Stimulated activated CD4-positive, alpha-beta T cell treated with anti-CD3 and anti-CD28 coated beads, Interleukin-1b, Interleukin-23, amount 100 ng/mL, for 4 hours (primary cell): ENCODE measurements around the gene BIRC5.
"Not testable (repeated sequence)": the region's sequence is repeated elsewhere in the genome, so short reads cannot be mapped to it uniquely, and the experiment has no call there.

Experiments used
- DNase-seq, 2 donors: peaks; one replicate each; pipeline ENCODE4 v3.0.0-alpha.2; 2020; ENCODE audit warnings: low read depth in 2 of 2

The BIRC5 gene

DNA sequence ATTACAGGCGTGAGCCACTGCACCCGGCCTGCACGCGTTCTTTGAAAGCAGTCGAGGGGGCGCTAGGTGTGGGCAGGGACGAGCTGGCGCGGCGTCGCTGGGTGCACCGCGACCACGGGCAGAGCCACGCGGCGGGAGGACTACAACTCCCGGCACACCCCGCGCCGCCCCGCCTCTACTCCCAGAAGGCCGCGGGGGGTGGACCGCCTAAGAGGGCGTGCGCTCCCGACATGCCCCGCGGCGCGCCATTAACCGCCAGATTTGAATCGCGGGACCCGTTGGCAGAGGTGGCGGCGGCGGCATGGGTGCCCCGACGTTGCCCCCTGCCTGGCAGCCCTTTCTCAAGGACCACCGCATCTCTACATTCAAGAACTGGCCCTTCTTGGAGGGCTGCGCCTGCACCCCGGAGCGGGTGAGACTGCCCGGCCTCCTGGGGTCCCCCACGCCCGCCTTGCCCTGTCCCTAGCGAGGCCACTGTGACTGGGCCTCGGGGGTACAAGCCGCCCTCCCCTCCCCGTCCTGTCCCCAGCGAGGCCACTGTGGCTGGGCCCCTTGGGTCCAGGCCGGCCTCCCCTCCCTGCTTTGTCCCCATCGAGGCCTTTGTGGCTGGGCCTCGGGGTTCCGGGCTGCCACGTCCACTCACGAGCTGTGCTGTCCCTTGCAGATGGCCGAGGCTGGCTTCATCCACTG, at the start of gene BIRC5:
BIRC5 (plus strand) TSS at position 238 of the 690 bp plus-strand sequence; CDS start at position 302, 64 bp downstream.
- DNase-seq: peak; percentile 91

DNA sequence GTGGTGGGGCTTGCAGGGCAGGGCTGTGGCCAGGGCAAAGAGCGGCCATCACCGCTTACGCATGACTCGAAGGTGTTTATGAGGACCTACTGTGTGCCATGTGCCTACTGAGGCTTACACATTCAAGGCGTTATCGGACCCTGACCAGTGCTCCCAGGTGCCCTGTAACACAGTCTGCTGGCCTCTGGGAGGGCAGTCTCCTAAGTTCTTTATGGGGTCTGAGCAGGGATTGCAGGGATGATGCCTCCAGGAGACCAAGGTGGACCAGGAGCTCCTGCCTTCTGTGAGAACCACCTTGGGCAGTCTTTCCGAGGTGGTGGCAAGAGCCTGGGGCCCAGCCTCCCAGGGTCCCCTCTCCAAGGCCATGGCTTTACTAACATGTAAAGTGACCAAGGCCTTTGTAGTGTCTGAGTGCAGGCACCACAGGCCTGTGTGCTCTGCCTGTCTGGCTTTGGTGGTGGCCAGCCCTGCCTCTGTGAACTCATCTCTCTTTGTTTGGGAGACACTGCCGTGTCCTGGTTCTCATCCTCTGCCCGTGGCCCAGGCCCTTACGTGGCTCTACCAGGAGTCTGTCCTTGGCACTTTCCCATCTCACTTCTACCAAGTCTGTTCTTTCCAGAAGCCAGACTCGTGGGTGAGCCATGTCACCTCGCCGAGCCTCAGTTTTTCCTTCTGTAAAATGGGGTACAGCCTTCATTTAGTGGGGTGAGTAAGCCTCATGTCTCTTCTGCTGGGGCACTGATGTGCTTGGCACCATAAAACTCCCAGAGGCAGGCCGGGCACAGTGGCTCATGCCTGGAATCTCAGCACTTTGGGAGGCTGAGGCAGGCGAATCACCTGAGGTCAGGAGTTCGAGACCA, 49.1 kb upstream of the BIRC5 start:
- no peak for DNase-seq

DNA sequence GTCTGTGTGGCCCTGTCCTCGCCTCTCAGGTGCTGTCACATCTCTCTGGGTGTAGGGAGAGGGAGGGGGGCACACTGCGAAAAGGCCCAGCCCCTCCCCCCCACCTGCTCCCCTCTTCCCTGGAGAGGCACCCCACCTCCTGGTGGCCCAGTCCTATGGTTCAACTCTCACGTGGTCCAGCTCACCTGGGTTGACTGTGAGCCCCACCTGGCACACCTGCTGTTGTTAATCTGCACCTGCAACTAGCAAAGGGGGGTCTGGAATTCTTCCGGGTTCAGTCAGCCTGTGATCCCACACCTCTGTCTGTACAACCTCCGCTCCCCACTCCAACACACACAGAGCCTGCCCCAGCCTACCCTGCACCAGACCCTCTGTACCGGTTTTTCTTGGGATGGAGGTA, 47.6 kb upstream of the BIRC5 start:
- DNase-seq: no peak

DNA sequence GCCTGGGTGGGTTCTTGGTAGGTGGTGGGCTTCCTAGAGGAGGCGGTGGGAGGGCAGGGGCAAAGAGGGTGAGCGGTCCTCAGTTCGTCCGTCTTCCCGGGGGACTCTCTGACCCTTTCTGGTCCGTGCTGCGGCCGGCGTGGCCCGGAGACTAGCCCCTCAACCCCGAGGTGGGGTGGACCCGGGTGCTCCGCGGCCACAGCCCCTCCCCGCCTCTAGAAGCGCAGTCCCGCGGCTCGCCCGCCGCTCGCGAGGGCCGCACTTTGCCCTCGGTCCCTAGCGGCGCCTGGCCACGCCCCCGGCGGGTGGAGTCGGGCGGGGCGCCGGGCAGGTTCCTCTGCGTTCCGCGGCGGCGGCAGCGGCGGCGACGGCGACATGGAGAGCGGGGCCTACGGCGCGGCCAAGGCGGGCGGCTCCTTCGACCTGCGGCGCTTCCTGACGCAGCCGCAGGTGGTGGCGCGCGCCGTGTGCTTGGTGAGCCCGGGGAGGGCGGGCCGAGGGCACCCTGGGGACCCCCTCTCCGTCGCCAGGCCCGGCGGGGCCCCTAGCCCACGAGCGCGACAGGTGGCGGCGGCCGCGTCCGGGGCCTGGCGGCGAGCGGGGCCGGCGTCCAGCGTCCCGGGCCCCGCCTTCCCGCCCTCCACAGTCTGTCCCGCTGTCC, 45.7 kb upstream of the BIRC5 start, which contains the start of gene SYNGR2:
SYNGR2 (plus strand) TSS at position 340 of the 661 bp plus-strand sequence; CDS start at position 376, 36 bp downstream.
- peak; percentile 76 to 89 for DNase-seq

DNA sequence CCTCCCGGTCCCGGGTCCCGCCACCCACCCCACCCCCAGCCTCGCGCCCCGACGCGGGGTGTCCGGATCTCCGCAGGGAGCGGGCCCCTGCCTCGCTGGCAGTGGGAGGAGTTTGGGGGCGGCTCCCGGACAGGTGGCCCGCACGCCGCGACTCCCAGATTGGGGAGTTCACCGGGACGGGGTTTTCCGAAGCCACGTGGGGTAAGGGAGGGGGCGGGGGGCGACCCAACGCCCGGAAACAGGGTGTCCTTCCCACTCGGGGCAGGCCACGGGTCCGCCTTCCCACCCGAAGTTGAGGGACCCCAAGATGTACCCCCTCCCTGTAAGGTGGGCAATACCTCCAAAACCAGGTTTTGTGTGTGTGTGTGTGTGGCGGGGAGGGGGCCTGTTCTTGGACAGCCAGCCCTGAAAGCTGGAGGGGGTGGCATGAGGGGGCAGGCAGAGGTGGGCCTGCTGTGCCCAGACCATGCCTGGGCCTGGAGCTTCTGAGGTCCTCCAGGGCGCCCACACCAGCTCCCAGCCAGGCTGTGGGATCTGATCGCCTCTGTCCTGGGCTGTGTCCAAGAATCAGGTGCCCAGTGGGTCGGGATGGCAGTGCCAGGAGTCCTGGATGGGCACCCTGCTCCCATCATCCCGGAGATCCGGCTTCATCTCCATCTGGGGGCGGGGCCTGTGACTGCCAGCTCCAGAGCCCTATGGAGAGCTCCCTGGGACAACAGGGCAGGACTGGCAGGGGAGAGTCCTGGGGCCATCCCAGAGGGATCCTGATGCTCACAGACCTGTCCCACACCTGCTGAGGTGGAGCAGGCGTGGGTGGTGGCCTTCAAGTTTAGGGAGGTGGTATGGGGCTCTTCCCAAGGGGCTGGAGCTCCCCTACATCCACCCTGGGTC, 44.9 kb upstream of the BIRC5 start:
- DNase-seq: peak; percentile 38 to 70

DNA sequence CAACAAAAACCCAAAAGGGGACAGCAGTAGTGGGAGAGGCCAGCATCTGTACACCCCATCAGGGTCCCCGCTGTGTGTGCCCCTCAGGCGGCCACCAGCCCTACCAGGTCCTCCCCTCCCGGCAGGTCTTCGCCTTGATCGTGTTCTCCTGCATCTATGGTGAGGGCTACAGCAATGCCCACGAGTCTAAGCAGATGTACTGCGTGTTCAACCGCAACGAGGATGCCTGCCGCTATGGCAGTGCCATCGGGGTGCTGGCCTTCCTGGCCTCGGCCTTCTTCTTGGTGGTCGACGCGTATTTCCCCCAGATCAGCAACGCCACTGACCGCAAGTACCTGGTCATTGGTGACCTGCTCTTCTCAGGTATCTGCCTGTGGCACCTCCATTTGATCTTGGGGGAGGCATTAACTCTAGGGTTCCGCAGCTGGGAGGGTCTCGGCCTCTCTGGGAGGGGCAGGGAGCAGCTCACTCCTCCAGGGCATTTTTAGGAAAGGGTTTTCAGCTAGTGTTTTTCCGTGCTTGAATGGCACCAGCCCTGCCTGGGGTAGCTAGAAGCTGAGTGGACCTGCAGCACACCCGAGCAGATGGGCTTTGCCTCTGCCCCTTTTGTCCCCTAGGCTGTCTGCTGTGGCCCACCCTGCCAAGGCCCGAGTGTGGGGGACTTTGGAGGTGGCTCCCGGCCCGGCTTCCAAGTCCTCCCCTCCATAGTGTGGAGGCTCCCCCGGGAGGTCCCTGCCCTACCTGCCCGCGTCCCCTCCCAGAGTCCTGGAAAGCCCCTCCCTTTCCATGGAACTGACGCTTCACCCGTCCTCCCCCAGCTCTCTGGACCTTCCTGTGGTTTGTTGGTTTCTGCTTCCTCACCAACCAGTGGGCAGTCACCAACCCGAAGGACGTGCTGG, 43.1 kb upstream of the BIRC5 start:
- no peak for DNase-seq

DNA sequence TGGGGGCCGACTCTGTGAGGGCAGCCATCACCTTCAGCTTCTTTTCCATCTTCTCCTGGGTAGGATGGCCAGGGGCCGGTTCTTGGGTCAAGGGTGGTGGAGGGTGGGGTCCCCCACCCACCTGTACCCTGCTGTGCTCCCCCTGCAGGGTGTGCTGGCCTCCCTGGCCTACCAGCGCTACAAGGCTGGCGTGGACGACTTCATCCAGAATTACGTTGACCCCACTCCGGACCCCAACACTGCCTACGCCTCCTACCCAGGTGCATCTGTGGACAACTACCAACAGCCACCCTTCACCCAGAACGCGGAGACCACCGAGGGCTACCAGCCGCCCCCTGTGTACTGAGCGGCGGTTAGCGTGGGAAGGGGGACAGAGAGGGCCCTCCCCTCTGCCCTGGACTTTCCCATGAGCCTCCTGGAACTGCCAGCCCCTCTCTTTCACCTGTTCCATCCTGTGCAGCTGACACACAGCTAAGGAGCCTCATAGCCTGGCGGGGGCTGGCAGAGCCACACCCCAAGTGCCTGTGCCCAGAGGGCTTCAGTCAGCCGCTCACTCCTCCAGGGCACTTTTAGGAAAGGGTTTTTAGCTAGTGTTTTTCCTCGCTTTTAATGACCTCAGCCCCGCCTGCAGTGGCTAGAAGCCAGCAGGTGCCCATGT, 42.3 kb upstream of the BIRC5 start:
- DNase-seq: not testable (repeated sequence)

DNA sequence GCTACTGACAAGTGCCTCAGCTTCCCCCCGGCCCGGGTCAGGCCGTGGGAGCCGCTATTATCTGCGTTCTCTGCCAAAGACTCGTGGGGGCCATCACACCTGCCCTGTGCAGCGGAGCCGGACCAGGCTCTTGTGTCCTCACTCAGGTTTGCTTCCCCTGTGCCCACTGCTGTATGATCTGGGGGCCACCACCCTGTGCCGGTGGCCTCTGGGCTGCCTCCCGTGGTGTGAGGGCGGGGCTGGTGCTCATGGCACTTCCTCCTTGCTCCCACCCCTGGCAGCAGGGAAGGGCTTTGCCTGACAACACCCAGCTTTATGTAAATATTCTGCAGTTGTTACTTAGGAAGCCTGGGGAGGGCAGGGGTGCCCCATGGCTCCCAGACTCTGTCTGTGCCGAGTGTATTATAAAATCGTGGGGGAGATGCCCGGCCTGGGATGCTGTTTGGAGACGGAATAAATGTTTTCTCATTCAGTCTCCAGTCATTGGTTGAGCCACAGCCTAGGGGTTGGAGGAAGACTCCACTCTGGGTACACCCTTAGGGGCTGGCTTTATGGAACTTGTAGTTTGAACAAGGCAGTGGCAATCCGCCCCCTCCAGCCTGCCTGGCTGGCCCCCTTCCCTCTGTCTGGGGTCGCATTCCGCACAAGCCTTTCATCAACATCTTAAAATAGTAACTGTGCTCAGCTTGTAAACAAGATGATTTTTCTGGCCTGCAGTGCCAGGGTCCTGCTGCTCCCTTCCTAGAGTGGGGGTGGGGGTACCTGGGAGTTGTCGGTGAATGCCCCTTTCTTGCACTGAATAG, 41.6 kb upstream of the BIRC5 start:
- no peak for DNase-seq

DNA sequence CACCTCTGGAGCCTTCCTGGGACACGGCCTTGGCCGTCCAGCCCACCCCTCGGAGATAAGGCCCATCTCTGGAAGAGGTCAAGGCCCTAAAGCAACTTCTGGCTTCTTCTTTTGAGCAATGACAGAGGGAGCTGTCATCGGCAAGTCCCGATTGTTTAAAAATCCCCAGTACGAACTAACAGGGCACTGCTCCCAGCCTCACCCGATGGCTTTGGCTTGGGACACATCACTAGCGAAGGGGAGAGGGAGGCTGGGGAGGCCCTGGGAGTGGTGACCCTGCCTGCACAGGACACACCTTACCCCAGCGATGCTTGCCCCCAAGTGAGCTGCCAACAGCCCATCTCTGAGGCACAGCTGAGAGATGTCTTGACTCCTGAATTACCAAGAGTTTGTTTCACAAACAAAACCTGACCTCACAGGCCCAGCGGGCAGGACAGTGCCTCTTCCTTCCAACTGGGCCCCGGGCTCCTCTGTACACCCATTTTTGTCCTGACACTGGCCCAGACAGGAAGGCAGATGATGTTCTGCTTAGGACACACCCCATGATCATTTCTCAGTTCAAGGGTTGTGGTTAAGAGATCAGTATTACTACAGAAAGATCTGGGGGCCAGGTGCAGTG, 40.8 kb upstream of the BIRC5 start:
- no peak for DNase-seq

DNA sequence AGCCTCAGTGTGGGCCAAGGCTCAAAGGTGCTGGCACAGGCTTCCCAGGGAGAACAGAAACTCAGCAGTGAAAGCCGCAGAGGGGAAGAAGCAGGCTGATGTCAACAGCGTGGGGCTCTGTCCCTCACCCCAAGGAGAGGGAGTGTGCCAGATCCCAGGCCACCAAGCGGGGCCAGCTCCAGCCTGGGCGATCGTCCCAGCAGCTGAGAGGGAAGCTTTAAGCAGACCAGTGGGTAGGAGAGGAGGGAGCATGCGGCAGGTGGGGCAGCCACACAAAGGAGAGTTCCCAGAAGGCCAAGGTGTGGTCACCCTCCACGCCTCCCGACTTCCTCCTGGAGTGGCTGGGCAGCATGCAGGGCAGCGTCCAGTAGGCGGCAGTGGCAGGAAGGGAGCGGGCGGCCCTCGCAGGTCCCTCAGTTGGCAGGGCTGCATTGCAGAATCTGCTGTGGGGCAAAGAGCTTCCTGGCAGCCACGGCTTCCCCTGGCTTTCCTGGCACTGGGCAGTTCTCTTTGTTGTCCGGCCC, 39.6 kb upstream of the BIRC5 start:
- no peak for DNase-seq

DNA sequence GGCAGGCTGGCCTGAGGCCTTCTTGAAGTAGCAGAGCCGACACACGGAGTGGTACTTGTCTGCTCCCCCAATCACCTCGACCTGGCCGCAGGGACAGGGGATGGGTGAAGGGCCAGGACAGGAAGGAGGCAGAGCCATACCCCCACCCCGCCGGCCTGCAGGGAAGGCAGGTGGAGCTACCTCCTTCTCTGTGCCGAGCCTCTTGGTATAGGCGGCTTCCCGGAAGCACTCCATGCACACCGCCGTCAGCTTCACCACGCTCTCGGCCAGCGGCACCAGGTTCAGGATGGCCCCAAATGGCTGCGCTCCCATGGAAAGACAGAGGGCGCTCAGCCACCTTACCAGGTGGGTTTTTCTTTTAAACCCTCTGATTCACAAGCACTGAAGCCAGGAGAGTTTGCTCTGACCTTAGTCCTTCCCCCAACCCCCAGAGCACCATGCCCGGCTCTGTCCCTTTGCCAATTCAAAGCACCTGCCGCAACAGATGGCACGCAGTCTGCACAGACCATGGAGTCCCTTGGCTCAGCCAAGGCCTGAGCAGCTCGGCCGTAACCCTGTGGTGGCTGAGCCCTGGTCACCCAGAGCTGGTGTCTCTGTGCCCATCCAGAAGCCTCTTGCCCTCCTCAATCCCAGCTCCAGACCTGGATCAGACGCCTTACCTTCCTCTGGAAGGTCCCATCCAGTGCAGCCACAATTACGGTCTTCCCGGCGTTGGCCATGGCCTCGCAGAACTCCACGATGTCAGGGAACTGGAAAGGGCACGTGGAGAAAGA, 39.0 kb upstream of the BIRC5 start:
- DNase-seq: no peak

DNA sequence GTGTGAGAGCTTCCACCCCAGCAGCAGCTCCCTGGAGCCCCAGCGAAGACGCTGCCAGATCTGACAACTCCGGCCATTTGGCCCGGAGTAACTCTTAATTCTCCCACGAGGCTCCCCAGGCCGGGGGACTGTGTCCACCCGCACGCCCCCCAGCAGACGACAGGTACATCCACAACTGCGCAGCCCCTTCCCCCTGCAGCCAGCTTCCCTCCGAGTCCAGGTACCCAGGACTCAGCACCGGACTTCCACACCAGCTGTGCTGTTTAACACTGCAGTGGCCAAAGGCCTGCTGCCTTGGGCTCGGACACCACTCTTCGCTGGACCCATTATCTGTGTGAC, 38.4 kb upstream of the BIRC5 start:
- DNase-seq: no peak

DNA sequence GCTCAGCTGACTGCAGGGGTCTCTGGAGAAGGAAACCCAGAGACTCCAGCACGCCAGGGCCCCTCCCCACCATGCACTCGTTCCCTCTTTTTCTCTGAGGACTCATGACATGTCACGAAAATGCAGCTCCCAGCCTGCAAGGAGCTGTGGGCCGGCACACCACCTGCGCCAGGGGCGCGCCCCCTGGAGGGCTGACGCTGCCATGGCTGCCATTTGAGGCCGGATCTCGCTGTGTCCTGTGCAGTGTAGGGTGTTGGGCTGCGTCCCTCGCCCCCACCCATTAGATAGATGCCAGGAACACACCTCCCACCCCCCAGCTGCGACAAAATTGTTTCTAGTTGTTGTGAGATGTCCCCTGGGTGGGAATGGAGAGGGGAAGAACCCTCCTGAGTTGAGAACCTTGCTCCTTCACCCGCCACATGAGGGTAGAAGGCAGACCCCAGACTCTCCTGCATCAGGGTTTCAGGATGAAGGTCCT, 37.5 kb upstream of the BIRC5 start:
- peak; percentile 71 to 75 for DNase-seq

DNA sequence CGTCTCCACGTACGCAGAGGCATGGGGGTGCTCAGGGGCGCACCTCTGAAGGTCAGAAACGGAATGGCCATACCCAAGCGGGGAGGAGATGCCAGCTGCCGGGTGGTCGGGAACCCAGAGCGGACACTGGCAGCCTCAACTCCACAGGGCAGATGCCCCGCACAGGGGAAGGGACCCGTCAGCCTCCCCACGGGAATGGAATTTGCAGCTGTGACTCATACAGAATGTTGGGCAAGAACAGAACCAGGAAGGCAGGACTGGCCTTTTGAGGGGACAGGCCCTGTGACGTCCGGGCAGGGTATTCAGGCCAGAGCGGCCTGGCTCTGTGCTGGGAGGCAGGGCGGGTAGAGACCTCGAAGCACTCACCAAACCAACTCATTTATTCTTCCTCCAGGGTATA, 34.7 kb upstream of the BIRC5 start:
- DNase-seq: no peak

DNA sequence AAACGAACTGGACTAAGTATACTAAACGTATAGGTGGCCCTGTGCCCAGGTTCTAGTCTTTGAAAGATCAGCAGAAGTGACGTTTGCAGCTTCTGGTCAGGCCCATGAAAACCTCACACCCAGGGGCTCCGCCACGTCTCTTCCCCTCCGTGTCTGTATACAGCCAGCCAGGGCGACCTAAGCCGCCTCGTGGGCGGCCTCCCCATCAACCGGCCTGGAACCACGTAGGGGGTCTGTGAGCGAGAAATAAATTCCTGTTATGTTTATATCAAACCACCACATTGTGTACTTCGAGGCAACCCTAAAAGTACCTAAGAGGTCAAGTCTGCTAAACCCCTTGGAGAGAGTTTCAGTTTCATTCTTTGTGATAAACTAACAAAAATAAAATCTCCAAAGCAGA, 34.0 kb upstream of the BIRC5 start:
- no peak for DNase-seq

DNA sequence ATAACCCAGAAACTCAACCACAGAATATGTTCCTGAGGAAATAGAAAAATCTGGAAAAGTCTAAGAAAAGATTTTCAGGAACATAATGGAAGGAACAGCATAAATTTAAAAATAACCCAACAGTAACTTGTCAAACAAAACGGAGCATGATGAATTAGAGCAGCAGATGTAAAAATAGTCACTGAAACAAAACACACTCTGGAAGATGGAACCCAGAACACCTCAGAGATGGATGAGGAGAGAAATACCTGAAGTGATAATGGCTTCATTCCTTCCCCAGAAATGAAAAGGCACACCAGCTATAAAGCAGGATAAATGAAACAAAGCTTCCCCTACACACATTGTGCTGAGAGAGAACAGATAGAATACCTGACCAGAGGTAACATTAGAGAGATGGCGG, 33.5 kb upstream of the BIRC5 start:
- DNase-seq: no peak

DNA sequence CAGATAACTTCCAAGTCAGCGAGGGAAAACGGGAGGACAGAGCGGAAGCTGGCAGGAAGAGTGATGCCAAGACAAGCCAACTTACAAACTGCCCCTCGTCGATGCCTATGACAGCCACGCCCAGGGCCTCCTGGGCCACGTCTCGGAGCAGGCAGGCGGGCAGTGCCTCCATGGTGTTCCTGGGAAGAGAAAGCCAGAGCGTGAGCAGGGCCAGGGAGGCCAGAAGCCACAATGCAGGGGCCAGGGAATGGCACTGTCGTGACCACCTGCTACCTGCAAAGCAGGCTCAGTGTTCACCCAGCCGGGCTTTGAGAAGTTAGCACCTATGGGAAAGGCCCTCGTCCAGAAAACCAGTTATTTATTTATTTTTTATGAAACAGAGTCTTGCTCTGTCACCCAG, 31.5 kb upstream of the BIRC5 start:
- no peak for DNase-seq

DNA sequence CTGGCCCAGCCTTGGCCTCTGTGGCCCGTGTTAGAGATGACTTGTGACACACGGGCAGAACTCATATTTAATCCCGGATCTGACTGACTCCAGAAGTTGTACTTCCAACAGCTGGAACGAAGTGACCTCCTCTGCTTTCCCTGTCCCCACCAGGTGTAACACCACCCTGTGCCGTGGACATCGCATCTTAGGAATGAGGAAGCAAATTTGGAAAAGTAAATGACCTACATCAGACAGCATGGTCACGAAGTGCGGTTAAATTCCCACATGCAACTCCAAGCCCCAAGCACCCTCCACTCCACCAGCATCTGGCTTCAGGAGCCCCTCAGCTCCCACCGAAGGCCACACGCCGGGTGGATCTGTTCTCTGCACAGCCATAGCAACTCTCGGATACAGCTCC, 30.1 kb upstream of the BIRC5 start:
- no peak for DNase-seq
